Measurements from ENCODE around the gene CCDC34. TPM values are rescaled to one million over a fixed set of nuclear protein-coding genes. Genes with fewer than 3 reads are reported as not detected.

CCDC34 gene
- total RNA-seq, 2 donors from 2014 or later, result 2.6 TPM; not detected in 1

- no peaks in the 10 kb centered on the region for H3K27me3 ChIP-seq
- no peak for DNase-seq (ENCODE audit: low spot score)
- no peaks in the 10 kb centered on the region for H3K4me1 ChIP-seq
- H3K27ac ChIP-seq, result no peak overlapping the region
- H3K9me3 ChIP-seq, result no peaks in the 10 kb centered on the region
- no peaks in the 10 kb centered on the region for H3K36me3 ChIP-seq
- H3K4me3 ChIP-seq, result no peak overlapping the region
- no peak for TF ChIP-seq CTCF (IDR thresholded peaks at IDR 0.05)
Observed at GRCh38 chr11:27300974-27301373, 62.0 kb downstream of the CCDC34 start.

DNA sequence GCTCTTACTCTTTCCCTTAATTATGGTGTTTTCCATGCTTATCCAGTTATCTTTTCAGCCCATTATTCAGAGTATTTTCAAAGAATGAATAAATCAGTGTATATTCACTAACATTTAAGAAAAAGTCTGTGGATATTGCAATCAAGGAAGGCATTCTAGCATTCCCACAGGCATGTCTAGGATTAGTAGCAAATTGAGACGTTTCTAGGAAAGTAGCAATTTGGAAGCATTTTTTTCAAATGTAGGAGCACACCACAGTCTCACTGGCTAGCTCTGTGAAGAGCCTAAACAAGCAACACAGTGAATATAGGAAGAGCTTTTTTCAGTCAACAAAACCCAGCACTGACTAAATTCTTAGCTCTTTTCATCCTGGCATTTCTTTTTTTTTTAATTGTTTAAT lies 65.4 kb downstream of the CCDC34 start:
- Histone ChIP-seq H3K36me3 (no peaks in the 10 kb centered on the region), H3K9me3 (no peaks in the 10 kb centered on the region), H3K27me3 (no peaks in the 10 kb centered on the region), H3K27ac (no peak overlapping the region), H3K4me1 (no peaks in the 10 kb centered on the region), H3K4me3 (no peak overlapping the region)
- DNase-seq (ENCODE audit: low spot score), result no peak
- no peak for TF ChIP-seq CTCF (IDR thresholded peaks at IDR 0.05)

- no peaks in the 10 kb centered on the region for H3K27me3 ChIP-seq
- no peaks in the 10 kb centered on the region for H3K9me3 ChIP-seq
- TF ChIP-seq CTCF (IDR thresholded peaks at IDR 0.05), result peak; percentile 23 to 66
- no peaks in the 10 kb centered on the region for H3K4me1 ChIP-seq
- H3K27ac ChIP-seq, result no peak overlapping the region
- H3K36me3 ChIP-seq, result no peaks in the 10 kb centered on the region
- no peak for DNase-seq (ENCODE audit: low spot score)
- no peak overlapping the region for H3K4me3 ChIP-seq
Observed at GRCh38 chr11:27296497-27296896, 66.5 kb downstream of the CCDC34 start.

DNA sequence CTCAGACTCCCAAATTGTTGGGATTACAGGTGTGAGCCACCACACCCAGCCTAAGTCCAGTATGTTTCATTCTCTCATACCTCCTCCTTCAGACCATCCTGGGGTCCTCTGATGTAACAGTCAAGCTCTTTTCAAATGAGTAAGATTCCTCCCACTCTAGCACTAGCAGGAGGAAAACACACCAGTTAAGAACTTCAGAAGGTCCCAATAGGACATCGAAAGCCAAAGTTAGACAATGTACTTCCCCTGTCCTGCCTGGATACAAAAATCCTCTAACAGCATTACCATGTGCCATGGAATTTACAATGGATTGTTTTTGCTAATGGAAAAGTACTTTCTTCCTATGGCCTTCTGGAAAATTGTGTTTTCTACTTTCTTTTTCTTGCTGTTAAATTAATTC lies 67.1 kb downstream of the CCDC34 start:
- Histone ChIP-seq H3K27ac (no peak overlapping the region), H3K36me3 (no peaks in the 10 kb centered on the region), H3K4me3 (no peak overlapping the region), H3K27me3 (no peaks in the 10 kb centered on the region), H3K9me3 (no peaks in the 10 kb centered on the region), H3K4me1 (no peaks in the 10 kb centered on the region)
- DNase-seq (ENCODE audit: low spot score), result no peak
- no peak for TF ChIP-seq CTCF (IDR thresholded peaks at IDR 0.05)

DNA sequence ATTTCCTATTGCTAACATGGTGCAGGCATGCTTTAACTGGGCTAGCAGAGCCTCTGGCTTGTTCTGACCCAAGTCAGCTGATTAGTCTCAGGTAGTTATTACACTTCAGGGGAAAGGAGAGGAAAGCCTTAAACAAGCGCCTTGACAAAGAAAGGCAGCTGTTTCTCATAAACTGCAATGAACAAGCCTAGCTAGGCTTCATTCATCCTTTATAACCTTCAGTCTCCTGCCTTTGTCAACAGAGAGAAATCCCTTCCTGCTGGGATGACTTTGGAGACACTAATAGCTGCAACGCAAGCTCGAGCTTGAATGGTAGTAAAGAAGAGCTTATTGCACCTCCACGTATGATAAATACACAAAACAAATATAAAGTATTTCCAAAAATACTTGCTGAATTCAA lies 68.4 kb downstream of the CCDC34 start:
- H3K36me3 ChIP-seq, result no peaks in the 10 kb centered on the region
- H3K4me1 ChIP-seq, result no peaks in the 10 kb centered on the region
- no peaks in the 10 kb centered on the region for H3K9me3 ChIP-seq
- no peak overlapping the region for H3K27ac ChIP-seq
- no peaks in the 10 kb centered on the region for H3K27me3 ChIP-seq
- TF ChIP-seq CTCF (IDR thresholded peaks at IDR 0.05), result no peak
- H3K4me3 ChIP-seq, result no peak overlapping the region
- DNase-seq (ENCODE audit: low spot score), result no peak

All from right atrium auricular region (tissue), 2 donors.